ENCODE results near the gene DPPA5. TPM values are rescaled to one million over a fixed set of nuclear protein-coding genes. Genes with fewer than 3 reads are reported as not detected.

DPPA5 gene, protein sequence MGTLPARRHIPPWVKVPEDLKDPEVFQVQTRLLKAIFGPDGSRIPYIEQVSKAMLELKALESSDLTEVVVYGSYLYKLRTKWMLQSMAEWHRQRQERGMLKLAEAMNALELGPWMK
- total RNA-seq (2022) (not detected in 2 replicates), Bru-seq, nascent RNA (not detected), BruChase-seq, experiment 1, labeled RNA remaining after a 2-hour chase (not detected), BruChase-seq, experiment 2, labeled RNA remaining after a 6-hour chase (not detected)
- long read RNA-seq: 0 reads

DNA sequence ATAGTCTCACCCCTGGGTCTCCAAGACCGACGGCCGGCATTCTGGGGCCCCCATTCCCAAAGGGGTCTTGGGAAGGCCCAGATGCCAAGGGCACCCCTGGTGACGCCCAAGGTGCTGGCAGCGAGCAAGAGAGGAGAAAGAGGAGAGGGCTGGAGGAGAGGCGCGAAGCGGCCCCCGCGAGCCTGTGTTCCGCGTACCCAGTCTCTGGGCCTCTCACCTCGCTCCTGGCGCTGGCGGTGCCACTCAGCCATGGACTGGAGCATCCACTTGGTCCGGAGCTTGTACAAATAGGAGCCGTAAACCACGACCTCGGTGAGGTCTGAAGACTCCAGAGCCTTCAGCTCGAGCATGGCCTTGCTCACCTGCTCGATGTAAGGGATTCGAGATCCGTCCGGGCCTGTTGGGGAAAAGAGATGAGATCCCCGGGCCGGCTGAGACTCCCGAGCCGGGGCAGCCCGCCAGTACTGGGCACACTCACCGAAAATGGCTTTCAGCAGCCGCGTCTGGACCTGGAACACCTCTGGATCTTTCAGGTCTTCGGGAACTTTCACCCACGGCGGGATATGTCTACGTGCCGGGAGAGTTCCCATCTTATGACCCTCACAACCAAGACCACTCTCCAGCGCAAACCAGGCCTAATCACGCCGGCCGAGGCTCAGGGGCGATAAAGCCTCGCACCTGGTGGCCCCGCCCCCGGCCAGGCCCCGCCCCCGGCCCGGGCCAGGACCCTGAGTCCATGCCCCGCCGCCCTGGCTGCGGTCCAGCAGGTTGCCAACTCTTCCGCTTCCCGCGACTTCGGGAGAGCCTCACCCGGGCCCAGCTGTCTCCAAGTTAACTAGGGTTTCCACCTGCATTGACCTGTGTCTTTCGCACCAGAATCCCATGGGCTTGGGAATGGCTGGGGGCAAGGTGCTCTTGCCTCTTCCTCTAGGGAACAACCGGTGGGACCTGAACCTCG is at the start of gene DPPA5:
TSS of gene DPPA5 (minus strand) at position 641 of the 958 bp plus-strand sequence. CDS start at position 590, 51 bp downstream.
- Mint-ChIP-seq H3K4me3 (ENCODE audit: unreplicated experiment) (no peak within 1 kb of the TSS), H3K4me1 (ENCODE audit: low read depth, unreplicated experiment) (no peaks in the 10 kb centered on the region), H3K27me3 (ENCODE audit: insufficient read depth, unreplicated experiment) (no peaks in the 10 kb centered on the region), H3K36me3 (ENCODE audit: insufficient read depth, unreplicated experiment) (no peaks in the 10 kb centered on the region), H3K9me3 (ENCODE audit: unreplicated experiment) (no peaks in the 10 kb centered on the region), H3K27ac (ENCODE audit: unreplicated experiment) (no peak within 1 kb of the TSS)
- POLR2A ChIA-PET: no interaction called here
- no TSS peak for BruUV-seq (replicated peaks)
- H3K27me3 ChIP-seq (replicated peaks; ENCODE audit: control insufficient read depth, insufficient read depth, low read length): no peaks in the 10 kb centered on the region
- intact Hi-C loops (cut with micrococcal nuclease; ENCODE audit: unreplicated experiment): no loop called here
- no peak for DNase-seq
- H3K9me3 ChIP-seq: no peaks in the 10 kb centered on the region
- no peaks in the 10 kb centered on the region for H3K36me3 ChIP-seq (ENCODE audit: control insufficient read depth, insufficient read depth, low read length)
- H3K4me1 ChIP-seq: no peaks in the 10 kb centered on the region
- H3K4me3 ChIP-seq (ENCODE audit: low read depth, low read length): no peak within 1 kb of the TSS
- TF ChIP-seq, protein P1, sequence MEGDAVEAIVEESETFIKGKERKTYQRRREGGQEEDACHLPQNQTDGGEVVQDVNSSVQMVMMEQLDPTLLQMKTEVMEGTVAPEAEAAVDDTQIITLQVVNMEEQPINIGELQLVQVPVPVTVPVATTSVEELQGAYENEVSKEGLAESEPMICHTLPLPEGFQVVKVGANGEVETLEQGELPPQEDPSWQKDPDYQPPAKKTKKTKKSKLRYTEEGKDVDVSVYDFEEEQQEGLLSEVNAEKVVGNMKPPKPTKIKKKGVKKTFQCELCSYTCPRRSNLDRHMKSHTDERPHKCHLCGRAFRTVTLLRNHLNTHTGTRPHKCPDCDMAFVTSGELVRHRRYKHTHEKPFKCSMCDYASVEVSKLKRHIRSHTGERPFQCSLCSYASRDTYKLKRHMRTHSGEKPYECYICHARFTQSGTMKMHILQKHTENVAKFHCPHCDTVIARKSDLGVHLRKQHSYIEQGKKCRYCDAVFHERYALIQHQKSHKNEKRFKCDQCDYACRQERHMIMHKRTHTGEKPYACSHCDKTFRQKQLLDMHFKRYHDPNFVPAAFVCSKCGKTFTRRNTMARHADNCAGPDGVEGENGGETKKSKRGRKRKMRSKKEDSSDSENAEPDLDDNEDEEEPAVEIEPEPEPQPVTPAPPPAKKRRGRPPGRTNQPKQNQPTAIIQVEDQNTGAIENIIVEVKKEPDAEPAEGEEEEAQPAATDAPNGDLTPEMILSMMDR (IDR thresholded peaks at IDR 0.05; ENCODE audit: insufficient read depth in 1 of 2, low read depth in 1 of 2, low read length in 1 of 2, severe bottlenecking in 1 of 2, unreplicated experiment in 1 of 2): no peak
- CTCF ChIA-PET: no interaction called here

DNA sequence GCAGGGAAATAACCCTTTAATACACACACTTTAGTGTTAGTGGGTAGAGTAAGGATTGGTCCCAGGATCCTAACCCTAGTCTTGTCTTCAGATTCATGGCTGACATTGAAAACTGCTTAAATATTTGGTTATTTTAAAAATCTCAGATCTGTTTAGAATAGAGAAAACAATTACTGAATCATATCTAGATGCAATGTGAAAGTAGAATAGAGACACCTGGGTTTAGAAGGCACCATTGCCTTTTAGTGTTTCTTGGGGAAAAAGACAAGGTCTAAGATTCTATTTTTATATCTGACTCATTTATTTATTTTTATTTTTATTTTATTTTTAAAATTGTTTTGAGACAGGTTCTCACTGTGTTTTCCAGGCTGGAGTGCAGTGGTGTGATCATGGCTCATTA is 46.6 kb upstream of the DPPA5 start:
- POLR2A ChIA-PET: no interaction called here
- Histone ChIP-seq H3K36me3 (ENCODE audit: control insufficient read depth, insufficient read depth, low read length) (no peaks in the 10 kb centered on the region), H3K27me3 (replicated peaks; ENCODE audit: control insufficient read depth, insufficient read depth, low read length) (no peaks in the 10 kb centered on the region), H3K9me3 (no peaks in the 10 kb centered on the region), H3K4me1 (no peaks in the 10 kb centered on the region), H3K4me3 (ENCODE audit: low read depth, low read length) (no peak overlapping the region)
- Mint-ChIP-seq H3K27ac (ENCODE audit: unreplicated experiment) (no peak overlapping the region), H3K4me3 (ENCODE audit: unreplicated experiment) (no peak overlapping the region), H3K4me1 (ENCODE audit: low read depth, unreplicated experiment) (peaks cover 7% of the 10 kb centered on the region), H3K9me3 (ENCODE audit: unreplicated experiment) (no peaks in the 10 kb centered on the region), H3K36me3 (ENCODE audit: insufficient read depth, unreplicated experiment) (no peaks in the 10 kb centered on the region), H3K27me3 (ENCODE audit: insufficient read depth, unreplicated experiment) (no peaks in the 10 kb centered on the region)
- DNase-seq: no peak
- no TSS peak for BruUV-seq (replicated peaks)
- TF ChIP-seq, protein P1 (IDR thresholded peaks at IDR 0.05; ENCODE audit: insufficient read depth in 1 of 2, low read depth in 1 of 2, low read length in 1 of 2, severe bottlenecking in 1 of 2, unreplicated experiment in 1 of 2): no peak
- CTCF ChIA-PET: no interaction called here
- intact Hi-C loops (cut with micrococcal nuclease; ENCODE audit: unreplicated experiment): no loop called here

DNA sequence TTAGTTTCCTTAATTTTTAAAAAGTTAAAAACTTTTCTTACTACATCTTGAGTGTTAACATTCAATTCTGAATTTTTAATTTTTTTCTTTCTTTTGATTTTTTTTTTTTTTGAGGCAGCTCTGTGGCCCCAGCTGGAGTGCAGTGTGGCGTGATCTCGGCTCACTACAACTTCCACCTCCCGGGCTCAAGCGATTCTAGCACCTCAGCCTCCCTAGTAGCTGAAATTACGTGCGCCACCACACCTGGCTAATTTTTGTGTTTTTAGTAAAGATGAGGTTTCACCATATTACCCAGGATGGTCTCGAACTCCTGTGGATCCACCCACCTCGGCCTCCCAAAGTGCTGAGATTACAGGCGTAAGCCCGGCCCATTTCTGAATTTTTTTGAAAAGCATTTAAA is 41.8 kb upstream of the DPPA5 start:
- Mint-ChIP-seq H3K27me3 (ENCODE audit: insufficient read depth, unreplicated experiment) (no peaks in the 10 kb centered on the region), H3K27ac (ENCODE audit: unreplicated experiment) (no peak overlapping the region), H3K4me1 (ENCODE audit: low read depth, unreplicated experiment) (peaks cover 7% of the 10 kb centered on the region), H3K36me3 (ENCODE audit: insufficient read depth, unreplicated experiment) (no peaks in the 10 kb centered on the region), H3K9me3 (ENCODE audit: unreplicated experiment) (no peaks in the 10 kb centered on the region), H3K4me3 (ENCODE audit: unreplicated experiment) (no peak overlapping the region)
- Histone ChIP-seq H3K4me3 (ENCODE audit: low read depth, low read length) (no peak overlapping the region), H3K27me3 (replicated peaks; ENCODE audit: control insufficient read depth, insufficient read depth, low read length) (no peaks in the 10 kb centered on the region), H3K9me3 (no peaks in the 10 kb centered on the region), H3K4me1 (no peaks in the 10 kb centered on the region), H3K36me3 (ENCODE audit: control insufficient read depth, insufficient read depth, low read length) (no peaks in the 10 kb centered on the region)
- TF ChIP-seq, protein P1 (IDR thresholded peaks at IDR 0.05; ENCODE audit: insufficient read depth in 1 of 2, low read depth in 1 of 2, low read length in 1 of 2, severe bottlenecking in 1 of 2, unreplicated experiment in 1 of 2): no peak
- POLR2A ChIA-PET: no interaction called here
- CTCF ChIA-PET: interaction anchor here (0.7 kb wide), 1 partner anchor 56 kb away, joined by 3 read pairs; no protein-coding TSS in a partner anchor
- no peak for DNase-seq
- BruUV-seq (replicated peaks): no TSS peak
- intact Hi-C loops (cut with micrococcal nuclease; ENCODE audit: unreplicated experiment): no loop called here
